Measurements from ENCODE around the gene BLOC1S4. TPM values are rescaled to one million over a fixed set of nuclear protein-coding genes. Genes with fewer than 3 reads are reported as not detected.
A peak's percentile ranks its signal among the peaks of the same experiment; 100 is the strongest.

Gene BLOC1S4
- total RNA-seq, 1 donor = 7.0 TPM

- H3K4me3 ChIP-seq (ENCODE audit: low read depth, low read length) = peak overlapping the region; percentile 78
- DNase-seq (ENCODE audit: low read depth) = no peak
- TF ChIP-seq CTCF (IDR thresholded peaks at IDR 0.05; ENCODE audit: insufficient read depth, low read length) = peak; percentile 30
These were observed 41.3 kb upstream of the BLOC1S4 start for GRCh38 chr4:6674500-6675149.

- peak overlapping the region; percentile 28 for H3K4me3 ChIP-seq (ENCODE audit: low read depth, low read length)
- TF ChIP-seq CTCF (IDR thresholded peaks at IDR 0.05; ENCODE audit: insufficient read depth, low read length) = no peak
These were observed 39.0 kb upstream of the BLOC1S4 start for GRCh38 chr4:6676722-6677558.

GRCh38 chr4:6680372-6681034 is 35.5 kb upstream of the BLOC1S4 start:
- no peak for TF ChIP-seq CTCF (IDR thresholded peaks at IDR 0.05; ENCODE audit: insufficient read depth, low read length)
- H3K4me3 ChIP-seq (ENCODE audit: low read depth, low read length) = no peak overlapping the region
- DNase-seq (ENCODE audit: low read depth) = no peak

More at GRCh38 chr4:6676722-6677558, 39.0 kb upstream of the BLOC1S4 start:
- DNase-seq (ENCODE audit: low read depth) = no peak

GRCh38 chr4:6681191-6681590 is 34.8 kb upstream of the BLOC1S4 start:
- no peak for TF ChIP-seq CTCF (IDR thresholded peaks at IDR 0.05; ENCODE audit: insufficient read depth, low read length)
- DNase-seq (ENCODE audit: low read depth) = no peak
- no peak overlapping the region for H3K4me3 ChIP-seq (ENCODE audit: low read depth, low read length)

GRCh38 chr4:6682862-6683590 is 32.9 kb upstream of the BLOC1S4 start:
- H3K4me3 ChIP-seq (ENCODE audit: low read depth, low read length) = no peak overlapping the region
- no peak for TF ChIP-seq CTCF (IDR thresholded peaks at IDR 0.05; ENCODE audit: insufficient read depth, low read length)
- DNase-seq (ENCODE audit: low read depth) = no peak

- no peak for TF ChIP-seq CTCF (IDR thresholded peaks at IDR 0.05; ENCODE audit: insufficient read depth, low read length)
- no peak for DNase-seq (ENCODE audit: low read depth)
- H3K4me3 ChIP-seq (ENCODE audit: low read depth, low read length) = no peak overlapping the region
These were observed 31.3 kb upstream of the BLOC1S4 start for GRCh38 chr4:6684656-6685055.
